Measurements from ENCODE around the gene PRDM16.

The PRDM16 gene

DNA sequence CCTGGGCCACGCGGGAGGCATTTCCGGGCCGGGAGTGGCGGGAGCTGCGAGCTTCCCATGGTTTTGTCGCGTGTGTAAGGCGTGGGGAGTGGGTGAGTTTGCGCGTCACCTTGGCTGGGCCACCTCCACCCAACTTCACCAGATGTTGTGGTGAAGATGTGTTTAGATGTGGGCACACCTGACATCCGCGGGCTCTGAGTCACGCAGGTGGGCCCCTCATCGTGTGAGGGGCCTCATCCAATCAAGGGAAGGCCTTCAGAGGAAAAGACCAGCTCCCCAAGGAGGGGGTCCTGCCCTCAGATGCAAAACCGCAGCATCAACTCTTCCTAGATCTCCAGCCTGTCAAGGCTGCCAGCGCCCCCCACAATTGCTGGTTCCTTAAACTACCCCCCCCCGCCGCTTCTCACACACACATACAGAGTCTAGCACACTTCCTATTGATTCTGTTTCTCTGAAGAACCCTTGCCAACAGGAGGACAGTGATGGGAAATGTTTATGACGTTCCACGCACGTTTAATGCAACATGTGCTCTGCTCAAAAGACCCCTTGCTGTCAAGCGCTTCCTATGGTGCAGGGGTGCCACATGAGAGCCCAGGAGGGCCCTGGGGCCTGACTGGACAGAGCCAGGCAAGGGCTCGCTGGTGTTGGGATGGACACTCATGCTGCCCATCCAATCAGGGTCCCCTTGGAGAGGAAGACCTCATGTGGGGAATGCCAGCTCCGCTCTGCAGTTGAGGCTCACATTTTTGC, 35.8 kb upstream of the PRDM16 start:
- FAIRE-seq, result no peak

DNA sequence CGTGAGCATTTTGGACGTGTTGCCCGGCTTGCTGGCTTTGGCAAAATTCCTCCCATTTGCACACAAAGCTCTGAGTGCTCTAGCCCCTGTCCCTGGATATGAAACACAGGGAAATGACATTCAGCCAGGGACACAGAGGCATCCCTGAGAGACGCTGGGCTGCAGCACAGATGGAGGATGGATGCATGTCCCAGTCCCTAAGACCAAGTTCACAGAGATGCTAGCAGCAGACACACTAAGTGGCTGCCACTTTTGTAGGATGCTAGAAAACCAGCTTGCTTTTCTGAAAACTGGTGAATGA, 35.3 kb upstream of the PRDM16 start:
- no peak for FAIRE-seq

DNA sequence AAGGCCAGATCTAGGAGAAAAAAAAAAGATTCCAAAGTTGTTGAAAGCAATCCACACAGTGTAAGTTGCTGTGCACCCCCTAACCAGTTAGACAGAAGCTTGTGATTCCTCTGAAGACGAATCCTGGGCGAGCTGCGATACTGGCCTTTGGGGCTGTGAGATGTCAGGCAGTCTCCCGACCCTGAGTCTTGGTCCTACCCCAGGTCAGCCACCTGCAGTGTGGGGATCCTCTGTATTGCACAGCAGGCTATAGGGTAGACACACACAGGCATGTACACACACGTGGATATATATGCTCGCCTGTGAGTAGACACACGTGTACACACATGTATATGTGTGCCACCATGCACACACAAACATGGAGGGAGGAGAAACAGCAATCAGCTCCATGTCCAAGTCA, 34.8 kb upstream of the PRDM16 start:
- no peak for FAIRE-seq

DNA sequence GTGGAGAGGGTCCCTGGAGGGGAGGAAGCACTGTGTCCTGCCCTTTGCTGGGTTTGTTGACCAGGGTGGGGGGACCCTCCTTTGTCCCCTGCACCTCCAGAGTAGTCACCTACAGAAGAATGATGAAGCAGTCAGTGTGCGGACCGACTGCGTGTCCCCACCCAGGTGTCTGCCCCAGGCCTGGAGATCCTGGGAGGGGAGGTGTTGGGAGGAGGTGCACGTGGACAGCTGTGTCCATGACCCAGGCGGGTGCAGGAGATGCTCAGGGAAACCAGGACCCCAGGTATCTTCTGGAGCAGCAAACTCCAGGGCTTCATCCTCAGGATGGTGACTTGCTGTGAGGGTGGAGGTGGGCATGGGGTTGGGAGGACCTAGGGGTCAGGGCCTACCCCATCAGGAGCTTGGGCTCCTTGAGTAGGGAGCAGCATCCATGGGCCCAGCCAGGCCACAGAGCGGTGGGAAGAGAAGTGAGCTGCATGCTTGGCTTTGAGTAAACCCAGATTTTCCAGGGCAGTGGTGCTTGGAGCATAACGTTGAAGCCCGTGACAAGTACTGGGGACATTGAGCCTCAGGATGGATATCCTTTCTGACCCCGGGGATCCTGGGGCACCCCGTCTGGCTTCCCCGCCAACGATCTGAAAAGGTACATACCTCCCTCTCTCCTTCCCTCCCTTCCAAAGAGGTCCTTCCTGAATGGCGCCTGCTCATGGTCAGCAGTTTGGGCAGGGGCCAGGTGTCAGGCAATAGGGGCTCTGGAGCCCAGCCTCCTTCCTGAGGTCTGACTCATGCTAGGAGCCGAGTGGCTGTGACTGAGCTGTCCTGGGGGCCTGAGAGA, 34.1 kb upstream of the PRDM16 start:
- no peak for FAIRE-seq

DNA sequence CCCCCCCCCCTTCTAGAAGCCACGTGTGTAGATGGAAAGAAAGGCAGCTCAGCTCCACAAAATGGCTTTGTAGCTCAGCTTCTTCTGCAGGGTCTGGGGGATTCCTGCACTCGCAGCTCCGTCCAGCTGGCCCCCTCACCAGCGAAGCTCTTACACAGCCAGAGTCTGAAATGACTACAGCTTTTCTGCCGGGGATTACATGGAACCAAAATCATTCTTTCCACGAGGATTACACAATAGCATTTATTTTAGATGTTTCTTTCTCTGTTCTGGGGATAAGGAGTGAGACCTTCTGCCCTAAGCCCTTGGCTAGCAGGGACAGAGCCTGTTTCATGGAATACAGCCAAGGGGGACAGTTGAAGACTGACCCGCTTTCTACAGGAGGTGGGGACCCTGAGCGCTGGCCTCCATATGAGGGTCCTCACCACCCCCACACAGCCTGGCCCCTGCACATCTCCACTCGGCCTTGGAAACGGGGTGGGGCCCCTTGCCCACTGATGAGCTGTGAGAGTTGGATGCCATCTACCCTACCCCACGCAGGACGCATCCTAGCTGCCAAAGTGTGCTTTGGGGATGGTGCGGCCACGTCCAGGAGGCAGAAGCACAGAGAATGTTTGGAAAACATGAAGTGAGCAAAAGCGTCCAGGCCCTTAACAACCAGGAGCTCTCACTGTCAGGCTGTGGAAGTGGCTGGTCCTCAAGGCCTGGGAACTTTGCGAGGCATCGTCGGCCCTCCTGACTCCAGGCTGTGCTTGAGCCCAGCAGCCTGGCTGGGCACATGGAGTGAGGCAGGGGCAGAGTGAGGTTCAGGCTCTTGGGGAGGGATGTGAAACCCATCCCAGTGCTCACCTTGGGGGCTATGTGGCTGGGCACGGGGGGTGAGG, 33.2 kb upstream of the PRDM16 start:
- no peak for FAIRE-seq

DNA sequence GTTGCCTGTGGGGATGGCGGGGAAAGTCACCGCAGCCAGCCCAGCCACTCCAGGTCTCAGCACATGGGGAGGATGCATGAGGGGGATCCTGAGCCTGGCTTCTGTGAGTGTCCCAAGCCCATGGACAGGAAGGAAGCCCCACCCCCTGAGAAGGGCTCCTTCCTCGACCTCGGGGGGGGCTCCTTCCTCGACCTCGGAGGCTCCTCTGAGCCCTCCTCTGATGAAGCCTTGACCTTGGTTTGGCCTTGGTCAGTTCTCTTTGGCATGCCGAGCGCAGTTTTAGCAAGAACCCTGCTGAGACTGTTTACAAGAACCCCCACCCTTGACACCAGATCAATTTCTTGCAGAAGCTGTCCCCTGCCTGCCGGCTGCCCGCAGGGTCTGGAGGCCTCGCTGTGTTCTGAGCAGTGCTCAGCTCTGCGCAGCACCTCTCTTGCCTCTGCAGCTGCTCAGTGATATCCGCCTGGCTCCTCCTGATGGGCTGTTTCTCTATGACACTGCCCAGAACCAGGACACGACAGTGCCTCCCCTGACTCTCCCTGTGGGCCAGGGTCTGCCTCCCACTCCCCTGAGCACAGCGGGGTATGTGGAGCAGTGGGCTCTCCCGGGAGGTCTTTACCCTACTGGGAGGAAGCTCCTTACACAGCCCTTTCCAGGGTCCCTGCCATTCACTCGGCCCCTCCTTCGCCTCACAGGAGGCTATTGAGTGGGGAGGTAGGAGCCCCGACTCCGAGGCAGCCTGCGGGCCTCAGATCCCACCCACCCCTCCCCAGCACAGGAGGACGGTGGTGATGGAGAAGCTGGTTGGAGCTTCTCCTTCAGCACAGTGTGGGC, 32.3 kb upstream of the PRDM16 start:
- no peak for FAIRE-seq

DNA sequence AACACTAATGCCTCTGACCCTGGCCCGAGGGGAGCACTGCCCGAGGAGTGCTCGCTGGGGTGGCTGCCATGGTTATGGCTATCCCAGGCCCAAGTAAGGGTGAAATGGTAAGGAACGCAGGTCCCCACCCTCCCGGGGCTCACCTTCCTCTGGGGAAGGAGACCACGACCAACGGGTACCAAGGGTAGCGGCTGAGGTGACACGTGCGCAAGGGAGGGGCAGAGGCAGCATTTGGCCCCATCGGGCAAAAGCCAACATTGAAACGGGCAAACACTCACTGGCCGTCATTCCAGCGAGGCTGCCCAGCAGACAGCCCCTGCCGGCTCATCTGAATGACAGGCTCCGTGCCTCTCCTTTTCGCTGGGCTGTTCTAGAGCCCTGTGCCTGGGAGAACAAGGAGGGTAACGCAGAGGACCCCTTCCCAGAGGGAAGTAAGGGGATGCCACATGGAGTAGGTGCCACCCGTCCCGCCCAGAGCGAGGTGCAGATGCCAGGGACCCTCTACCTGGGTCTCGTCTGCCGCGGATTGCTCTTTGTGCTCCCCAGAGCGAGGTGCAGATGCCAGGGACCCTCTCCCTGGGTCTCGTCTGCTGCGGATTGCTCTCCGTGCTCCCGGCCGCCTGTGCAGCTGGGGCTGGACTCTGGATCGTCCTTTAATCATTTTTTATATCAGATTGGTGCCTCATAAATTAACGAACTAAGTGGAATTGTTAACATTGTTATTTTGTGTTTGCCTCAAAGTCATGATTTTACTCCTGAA, 31.5 kb upstream of the PRDM16 start:
- no peak for FAIRE-seq

DNA sequence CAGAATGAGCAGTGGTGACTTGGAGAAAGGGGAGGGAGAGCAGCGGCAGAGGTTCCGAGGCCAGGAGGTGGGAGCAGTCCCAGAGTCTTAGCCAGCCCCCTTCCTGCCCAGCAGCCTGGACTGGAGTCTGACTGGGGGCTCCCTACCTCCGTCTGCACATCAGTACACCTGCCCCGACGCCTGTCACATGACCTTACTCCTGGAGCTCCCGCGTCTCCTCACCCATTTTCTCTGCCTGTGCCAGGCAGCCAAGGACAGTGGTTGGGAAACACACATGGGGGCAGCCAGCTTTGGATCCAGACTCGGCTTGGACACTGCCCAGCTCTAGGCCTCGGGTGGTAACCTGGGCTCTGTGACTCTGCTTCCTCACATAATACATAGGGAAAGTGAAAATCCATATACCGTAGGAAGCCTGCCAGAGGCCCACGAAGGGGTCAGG, 30.9 kb upstream of the PRDM16 start:
- FAIRE-seq, result no peak

DNA sequence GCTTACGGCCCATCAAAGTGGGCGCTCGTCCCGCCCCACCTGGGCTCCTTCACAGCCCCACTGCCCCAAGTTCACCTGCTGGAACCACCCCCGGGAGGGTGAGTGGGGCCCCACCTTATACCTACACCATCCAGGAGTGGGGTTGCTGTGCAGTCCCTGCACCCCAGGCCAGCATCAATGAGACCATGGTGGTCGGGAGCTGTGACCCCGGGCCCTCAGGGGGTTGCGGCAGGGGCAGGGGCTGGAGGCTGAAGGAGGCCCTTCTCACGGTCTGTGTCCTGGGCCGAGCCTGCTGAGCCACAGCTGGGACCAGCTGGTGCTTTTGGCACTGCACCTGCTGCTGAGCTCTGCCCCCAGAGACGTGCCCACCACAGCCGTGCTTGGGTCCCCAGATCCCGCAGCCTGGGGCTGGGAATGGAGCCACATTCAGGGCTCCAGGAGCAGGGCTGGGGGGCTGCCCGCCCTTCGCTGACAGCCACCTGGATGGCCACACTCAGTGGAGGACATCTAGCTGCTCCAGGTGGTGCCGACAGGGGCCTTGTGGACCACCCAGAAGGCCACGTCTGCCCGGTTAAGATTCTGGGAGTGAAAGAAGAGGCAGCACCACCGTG, 30.3 kb upstream of the PRDM16 start:
- FAIRE-seq, result no peak

DNA sequence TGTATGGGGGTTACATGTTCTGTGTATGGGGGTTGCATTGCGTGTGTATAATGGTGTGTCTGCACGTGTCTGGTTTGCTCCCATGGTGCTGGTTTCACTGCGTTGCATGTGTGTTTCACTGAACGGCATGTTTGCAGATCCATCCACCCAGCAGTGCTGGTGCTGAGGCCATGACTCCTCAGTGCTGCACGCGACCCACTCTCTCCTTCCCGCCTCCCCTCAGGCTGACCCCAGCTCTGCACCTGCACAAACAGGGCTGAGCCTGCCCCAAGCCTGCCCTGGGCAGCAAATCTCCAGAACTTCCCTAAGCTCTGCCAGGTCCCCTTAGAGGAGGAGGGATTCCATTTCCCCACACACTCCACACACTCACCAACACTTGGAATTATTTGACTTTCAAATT, 29.0 kb upstream of the PRDM16 start:
- FAIRE-seq, result no peak

DNA sequence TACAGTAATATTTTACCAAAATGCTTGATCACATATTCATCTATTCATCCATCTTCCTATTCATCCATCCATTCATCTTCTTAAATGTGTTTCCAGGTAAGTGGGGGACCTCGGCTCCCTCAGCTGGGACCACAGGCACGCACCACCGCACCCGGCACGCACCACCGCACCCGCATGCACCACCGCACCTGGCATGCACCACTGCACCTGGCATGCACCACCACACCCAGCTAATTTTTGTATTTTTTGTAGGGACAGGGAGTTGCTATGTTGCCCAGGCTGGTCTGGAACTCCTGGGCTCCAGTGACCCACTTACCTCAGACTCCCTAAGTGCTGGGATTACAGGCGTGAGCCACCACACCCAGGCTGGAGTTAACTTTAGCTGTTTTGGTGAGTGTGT, 26.5 kb upstream of the PRDM16 start:
- FAIRE-seq, result no peak

DNA sequence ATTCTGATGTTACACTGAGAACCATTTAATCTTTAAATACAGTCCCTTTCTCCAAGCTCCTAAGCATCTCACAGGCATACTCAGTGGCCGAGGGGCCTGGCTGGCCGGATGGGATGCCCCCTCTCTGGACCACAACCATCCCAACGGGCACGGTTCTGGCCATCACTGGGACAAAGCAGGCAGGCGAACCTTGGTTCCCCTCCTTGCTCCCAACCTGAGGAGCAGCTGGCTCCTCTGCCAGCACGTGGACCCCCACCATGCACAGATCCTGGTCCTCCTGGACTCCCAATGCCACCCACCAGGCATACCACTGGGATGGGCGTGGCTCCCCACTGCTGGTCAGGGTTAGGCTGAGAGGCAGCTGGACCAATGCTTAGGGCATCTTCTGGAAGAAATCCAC, 19.8 kb upstream of the PRDM16 start:
- FAIRE-seq, result no peak

DNA sequence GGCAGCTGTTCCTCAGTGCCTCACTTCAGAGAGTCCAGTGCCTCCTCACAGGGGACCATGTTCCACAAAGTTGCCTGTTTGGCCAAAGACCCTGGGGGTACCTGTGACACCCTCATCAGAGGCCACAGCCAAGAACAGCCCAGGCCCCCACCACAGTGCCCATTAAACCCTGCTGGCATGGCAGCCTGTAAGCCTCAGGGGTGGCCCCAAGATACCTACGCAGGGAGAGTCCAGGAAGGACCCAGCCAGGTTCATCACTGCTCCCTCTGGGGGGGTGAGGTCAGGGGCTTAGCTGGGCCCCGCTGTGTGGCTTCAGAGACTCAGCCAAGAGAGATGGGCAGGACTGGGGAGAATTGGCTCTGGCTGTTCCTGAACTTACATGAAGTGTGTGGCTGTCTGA, 19.1 kb upstream of the PRDM16 start:
- no peak for FAIRE-seq

DNA sequence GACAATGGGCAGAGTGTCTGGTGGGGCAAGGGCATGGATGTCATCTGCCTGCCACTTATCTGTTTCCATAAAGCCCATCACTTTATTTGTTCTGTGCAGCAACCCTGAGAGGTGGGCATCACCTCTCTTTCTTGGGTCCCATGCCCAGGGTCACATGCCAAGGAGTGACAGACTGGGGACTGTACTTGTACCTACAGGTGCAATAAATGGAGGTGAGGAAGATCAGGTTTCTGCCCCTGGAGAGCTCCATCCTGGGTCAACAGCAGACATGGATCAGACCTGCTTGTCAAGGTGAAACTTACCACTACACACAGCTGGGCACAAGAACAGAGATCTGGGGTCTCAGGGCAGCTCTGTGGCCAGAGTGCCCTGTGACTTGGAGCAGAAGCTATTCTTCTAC, 18.4 kb upstream of the PRDM16 start:
- FAIRE-seq, result no peak

DNA sequence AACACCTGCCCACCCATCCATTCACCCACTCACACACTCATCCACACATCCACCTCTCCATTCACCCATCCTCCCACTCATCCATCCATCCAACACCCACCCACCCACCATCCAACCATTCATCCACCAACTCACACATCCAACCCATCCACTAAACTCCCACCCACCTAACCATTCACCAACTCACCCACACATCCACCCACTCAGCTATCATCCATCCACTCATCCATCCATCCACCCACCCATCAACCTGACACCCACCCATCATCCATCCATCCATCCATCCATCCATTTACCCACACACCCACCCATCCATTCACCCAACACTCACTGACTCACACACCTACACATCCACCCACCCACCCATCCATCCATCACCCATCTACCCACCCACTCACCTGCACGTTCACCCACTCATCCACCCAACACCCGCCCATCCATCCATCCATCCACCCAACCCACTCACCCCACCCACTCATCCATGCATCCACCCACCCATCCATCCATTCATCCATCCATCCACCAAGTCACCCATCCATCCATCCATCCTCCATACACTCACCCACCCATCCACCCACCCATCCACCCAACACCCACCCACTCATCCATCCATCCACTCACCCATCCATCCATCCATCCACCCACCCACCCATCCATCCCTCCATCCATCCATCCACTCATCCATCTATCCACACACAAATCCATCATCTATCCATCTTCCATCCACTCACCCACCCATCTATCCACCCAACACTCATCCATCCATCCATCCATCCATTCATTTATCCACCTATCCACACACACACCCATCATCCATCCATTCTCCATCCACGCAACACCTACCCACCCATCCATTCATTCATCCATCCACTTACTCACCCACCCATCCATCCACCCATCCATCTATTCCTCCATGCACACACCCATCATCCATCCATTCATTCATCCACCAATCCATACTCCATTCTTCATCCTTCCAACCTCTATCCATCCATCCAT, 17.4 kb upstream of the PRDM16 start:
- FAIRE-seq, result no peak

DNA sequence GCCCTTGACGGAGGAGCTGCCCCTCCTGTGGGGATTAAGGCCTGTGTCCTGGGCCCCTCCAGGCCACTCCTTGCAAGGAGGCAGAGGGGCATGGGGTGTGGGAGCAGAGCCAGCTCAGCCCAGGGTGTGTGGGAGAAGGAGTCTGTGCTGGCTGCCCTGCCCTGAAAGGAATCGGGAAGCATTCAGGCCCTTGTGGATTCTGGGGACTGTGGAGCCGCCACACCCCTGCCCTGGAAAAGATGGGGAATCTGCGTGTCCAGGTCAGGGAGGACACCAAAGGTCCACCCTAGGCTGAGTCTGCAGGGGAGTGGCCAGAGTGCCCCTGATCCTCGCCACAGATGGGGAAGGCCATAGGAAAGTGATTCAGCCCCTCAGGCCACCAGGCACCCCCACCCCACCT, 16.5 kb upstream of the PRDM16 start:
- FAIRE-seq, result no peak

DNA sequence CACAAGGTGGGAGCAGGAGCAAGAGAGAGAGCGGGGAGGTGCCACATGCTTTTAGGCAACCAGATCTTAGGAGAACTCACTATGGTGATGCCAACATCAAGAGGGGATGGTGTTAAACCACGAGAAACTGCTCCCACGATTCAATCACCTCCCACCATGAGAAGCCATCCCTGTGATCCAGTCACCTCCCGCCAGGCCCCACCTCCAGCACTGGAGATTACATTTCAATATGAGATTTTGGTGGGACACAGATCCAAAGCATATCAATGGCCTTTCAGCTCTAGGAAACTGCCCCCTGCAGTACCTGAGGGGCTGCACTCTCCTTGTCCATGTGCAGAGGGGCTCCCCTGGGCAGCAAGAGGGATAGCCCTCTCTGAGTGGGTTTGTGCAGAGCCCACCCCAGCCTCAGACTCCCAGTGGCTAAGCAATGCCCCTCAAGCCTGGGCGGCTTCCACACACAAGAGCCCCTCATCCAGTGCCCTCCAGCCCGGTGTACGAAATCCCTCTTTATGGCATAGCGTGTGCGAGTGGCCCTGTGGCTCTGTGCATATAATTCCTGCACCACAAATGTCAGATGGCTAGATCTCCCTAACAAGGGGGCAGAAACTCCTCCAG, 15.5 kb upstream of the PRDM16 start:
- no peak for FAIRE-seq

DNA sequence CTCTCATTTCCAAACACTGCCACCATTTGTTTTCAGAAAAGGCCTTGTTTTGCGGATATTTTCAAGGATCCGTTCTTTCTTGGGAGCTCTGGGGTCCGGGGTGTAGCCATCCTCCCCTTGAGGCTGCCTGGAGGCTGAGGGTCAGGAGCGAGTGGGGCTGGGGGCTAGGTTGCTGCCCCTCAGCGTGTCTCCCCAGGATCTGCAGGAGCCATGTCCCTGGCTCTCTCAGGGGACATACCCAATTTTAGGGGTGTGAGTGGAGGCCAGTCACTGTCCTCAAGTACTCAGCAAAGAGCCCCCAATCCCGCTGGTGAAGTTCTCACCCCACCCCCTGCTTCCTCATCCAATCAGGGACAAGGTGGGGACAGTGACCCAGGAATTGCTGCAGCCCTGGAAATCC, 15.0 kb upstream of the PRDM16 start:
- no peak for FAIRE-seq

DNA sequence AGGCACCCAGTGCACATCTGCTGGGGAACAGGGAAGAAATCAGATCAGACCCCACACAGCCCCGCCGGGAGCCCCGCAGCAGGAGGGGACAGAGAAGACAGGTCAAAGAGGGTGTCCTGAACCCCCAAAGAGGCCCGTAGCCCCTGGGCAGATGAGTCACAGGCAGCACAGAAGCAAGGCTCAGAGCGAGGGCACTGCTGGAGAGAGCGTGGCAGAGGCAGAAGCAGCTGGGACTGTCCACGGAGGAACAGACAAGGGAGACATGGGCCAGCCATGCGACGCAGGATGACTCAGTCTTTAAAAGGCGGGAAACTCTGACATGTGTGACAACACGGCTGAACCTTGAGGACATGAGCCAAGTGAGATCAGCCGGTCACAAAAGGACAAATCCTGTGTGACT, 14.5 kb upstream of the PRDM16 start:
- no peak for FAIRE-seq

DNA sequence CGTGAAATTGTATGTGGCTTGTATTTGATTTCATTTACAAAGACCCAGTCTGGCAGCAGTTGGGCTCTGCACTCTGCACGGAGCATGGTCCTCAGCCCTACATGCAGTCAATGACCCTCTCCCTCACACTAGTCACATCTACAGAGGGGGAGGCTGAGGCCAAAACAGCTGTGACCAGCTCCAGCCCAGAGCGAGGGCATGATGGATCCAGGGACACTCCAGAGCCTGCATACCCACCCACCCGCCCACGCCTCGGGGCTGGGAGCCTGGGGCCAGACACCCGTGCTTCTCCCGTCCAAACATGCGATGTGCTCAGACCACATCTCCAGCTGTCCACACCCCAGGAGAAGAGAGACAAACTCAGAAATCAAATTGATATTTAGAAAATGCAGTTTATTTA, 14.0 kb upstream of the PRDM16 start:
- no peak for FAIRE-seq

All from TTC549 (cell line).